Caki2 (cell line): ENCODE data around the gene INPP5A. TPM values are rescaled to one million over a fixed set of nuclear protein-coding genes. Genes with fewer than 3 reads are reported as not detected.

Experiments
- DNase-seq: peaks from one replicate; pipeline ENCODE4 v3.0.0-alpha.2; 2015; ENCODE audit warnings: low read depth
- in situ Hi-C: cut with HindIII; loops from 2 replicates; pipeline ENCODE4 v1.10.0; 2016; ENCODE audit warnings: low sequenced_read_pairs, low pct_unique_long_range_greater_than_20kb, mixed read lengths
- total RNA-seq: library from RNA; depleted of rRNA; stranded (reverse); fragments of >200 nt; shearing (Covaris generic); gene quantifications from 2 replicates; pipeline ENCODE4 v1.2.3, GENCODE V29; 2014; ENCODE audit warnings: low replicate concordance

The INPP5A gene
- total RNA-seq, 1 experiment from 2014 or later = 21.2 TPM

DNA sequence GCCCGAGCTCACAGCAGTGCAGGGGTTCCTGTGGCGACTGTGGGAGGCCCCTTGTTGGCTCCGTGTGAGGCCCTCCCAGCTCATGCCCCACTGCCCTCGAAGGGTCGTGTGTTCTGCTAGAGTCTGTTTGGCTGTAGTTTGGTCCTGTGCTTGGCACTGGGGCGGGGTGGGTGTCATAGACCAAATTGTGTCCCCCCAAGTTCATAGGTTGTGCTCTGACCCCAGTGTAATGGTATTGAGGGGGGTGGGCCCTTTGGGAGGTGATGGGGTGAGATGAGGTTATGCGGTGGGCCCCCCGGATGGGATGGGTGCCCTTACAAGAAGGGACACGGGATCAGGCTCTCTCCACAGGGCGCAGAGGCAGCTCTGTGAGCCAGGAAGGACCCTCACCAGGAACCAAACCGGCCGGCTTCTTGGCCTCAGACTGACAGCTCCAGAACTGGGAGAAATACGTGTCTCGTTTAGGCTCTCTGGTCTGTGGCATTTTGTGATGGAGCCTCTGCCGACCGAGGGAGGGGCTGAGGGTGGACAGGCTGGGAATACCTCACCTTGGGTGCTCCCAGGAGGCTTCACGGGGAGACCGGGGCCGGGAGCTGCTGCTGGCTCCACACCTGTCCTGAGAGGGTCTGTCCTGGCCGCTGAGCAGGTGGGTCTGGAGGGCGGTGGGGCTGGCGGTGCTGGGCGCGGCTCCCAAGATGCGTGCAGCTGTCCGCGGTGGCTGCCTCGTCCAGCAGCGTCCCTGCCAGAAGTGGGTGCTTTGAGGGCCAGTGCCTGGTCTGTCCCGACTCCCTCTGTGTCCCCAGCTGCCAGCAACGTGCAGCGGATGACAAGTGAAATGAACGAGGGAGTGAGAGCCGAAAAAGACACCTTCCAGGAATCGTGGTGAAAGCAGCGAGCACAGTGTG is 89.4 kb downstream of the INPP5A start:
- no peak for DNase-seq
- in situ Hi-C loops = no loop called here

DNA sequence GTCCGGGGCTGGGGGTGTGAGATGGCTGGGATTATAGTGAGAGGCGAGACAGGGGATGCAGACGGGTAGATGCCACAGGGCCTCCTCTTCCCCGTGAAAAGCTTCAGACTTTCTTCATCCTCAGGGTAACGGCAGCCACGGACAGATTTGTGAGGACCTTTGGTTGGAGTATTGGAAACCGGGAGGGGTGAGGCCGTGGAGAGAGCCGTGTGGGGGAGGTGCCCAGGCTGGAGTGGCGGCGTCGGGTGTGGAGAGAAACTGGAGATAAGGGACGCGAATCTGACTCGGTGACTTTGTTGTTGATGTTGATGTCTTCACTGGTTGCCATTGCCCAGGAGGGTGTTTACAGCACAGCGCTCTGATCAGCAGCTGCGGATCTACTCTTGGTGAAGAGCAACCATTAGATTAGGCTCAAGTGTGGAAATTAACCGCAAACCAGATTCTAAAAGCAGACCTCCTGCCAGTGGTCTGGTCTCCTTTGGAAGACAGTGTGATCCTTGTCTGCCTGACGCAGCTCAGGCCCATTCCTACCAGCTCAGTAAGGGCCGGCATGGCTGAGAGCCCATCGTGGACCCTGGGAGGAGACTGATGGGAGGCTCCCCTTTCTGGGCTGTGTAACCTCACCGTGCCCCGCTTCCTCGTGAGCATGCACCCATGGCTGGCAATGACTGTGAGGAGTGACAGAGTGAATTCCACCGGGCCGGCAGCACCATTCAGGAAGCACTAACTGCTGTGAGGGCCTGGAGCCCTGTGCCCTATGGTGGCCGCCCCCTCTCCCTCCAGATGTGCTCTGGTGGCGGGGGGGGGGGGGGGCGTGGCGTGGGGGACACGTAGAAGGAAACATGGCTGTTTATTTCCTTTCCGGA is 90.3 kb downstream of the INPP5A start:
- in situ Hi-C loops = no loop called here
- no peak for DNase-seq

DNA sequence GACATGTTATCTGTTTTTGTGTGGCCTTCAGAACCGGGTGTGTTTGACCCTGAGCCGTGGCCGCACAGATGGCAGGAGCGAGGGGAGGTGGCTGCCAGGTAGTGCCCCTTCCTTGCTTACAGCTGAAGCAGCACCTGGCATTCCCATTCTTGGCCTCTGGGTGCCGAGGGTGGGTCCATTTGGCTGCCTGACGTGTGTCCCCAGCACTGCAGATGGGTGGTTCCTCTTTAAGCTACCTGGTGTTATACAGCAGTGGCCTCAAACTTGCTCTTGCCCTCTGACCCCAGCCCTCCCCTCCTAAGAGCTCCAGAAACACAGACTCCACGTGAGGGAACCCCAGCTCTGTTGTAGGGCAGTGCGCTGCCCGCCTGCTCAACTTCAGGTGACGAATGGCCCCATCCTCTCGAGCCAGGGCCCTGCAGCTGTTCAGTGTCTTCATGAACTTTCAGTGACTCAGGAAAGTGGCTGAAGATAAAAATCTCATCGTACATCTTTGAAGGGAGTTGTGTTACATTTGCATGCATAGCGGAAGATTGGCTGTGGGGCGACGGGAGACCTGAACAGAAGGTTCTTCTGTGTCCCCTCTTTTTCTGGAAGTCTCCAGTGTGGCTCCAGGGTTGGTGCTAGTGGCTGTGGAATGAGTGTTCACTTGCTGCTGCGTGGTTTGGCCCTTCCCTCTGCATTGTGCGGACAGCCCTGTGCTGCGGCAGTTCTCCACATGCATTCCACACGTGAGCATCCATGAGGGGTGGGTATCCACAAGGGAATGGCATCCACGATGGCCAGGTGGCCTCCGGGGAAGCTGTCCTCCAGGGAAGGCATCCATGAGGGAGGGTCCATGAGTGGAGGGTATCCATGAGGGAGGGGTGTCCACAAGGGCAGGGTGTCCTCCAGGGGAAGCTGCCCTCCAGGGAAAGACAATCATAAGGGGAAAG is 91.6 kb downstream of the INPP5A start:
- in situ Hi-C loops = no loop called here
- DNase-seq = no peak

DNA sequence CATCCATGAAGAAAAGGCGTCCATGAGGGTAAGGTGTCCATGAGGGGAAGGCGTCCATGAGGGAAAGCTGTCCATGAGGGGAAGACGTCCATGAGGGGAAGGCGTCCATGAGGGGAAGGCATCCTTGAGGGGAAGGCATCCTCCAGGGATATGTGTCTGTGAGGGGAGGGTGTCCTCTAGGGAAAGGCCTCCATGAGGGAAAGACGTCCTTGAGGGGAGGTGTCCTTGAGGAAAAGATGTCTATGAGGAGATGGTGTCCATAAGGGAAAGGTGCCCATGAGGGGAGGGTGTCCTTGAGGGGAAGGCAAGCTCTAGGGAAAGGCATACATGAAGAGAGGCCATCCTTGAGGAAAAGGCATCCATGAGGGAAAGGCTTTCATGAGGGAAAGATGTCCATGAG is 92.6 kb downstream of the INPP5A start:
- in situ Hi-C loops = no loop called here
- no peak for DNase-seq

DNA sequence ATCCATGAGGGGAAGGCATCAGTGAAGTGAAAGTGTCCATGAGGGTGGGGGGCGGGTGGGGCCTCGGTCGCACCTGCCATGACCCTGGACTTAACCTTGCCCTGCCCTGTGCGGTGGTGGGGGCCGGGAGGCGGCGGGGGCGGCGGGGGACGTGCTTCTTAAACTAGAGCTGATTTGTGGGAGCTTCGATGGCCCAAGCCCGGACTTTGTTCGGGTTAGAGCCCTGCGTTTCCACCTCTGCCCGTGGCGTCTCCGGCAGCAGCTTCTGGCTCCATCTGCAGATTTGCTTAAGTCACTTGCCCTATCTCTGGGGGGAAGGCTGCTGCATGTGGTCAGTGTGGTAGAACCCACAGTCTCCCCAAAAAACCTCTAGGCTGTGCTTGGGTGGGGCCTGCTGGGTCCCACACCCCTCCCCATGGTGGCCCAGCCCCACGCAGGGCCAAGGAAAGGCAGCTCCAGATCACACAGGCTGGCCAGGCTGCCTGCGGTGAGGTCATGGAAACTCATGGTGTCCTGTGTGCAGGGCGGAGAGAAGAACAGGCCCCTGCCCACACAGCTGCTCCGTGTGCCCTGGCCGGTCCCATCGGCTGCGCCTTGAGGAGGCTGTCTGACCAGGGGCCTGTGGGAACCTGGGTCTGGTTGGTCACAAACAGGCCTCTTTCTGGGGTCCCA is 93.2 kb downstream of the INPP5A start:
- in situ Hi-C loops = no loop called here
- DNase-seq = no peak

DNA sequence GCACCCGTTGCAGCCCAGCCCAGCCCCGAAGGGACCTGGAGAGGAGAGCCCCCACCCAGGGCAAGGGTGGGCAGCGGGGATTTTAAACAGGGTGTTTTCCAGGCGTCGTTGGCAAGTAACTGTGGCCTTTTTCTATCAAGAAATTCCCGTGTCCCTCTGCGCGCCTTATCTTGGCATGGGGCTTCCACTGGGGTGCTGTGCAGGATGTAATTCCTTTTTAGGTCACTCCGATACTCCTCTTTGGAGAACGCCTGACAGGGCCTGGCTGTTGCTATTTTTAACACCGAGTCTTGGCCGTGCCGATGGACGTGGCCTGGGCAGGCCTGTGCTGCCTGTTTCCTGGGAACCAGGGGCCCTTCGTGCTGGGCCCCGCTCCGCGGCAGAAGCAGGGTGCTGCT is 93.8 kb downstream of the INPP5A start:
- no peak for DNase-seq

DNA sequence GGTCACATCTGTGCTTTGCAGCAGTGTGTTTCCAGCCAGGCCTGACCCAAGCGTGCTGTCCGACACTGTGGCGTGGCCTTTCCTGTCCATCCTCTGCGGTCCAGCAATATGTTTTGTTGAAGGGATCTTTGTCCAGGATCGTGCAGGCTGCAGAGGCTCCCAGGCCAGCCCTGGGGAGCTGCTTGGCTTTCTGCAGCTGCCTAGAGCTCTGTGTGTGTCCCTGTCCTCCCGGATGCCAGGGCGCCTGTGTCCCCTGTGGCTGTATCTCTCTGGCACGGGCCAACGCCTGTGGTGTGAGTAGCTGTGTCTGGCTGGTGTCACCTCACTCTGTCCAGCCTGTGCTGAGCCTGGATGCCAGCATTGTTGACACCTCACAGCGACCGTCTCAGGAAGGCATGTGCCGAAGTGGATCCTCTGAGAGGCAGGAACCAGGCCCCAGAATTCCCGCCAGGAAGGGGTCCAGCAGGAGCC is 94.5 kb downstream of the INPP5A start:
- in situ Hi-C loops = no loop called here
- no peak for DNase-seq

More for the DNA sequence above, 93.8 kb downstream of the INPP5A start:
- in situ Hi-C loops = no loop called here

DNA sequence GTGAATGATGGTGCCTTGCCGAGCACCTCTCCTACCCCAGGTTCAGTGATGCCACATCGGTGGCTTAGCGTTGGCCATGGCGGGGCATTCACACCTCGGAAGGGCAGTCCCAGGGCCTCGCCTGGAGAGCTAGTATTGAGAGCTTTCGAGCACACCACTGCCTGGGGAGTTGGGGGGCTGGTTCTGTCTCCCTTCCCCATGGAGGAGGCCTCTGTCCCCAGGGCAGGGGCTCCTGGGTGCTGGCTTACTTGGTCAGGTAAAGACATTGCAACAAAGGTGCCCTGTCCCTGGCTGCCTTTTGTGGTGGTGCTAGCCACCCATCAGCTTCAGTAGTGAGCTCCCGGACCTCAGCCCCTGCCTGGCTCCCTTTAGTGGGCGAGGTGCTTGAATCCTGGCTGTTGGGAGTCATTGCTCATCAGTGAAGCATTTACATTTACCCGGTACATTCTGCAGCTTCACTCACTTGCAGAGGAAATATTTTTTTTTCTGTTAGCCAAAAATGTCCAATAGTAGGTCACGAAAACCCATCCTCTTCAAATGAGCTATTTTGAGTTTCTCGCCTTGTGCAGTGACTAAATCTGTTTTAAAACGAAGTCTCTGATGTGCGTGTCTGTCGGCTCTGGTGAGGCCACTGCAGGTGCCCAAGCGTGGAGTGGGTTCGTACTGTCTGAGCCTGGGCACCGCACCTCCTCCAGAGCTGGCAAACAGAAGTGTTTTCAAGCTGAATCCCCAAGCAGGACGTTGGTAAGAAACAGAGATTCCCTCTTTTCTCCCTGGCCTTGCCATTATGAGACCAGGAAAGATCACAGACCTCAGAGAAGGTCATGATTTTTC is 95.5 kb downstream of the INPP5A start:
- in situ Hi-C loops = no loop called here
- no peak for DNase-seq

DNA sequence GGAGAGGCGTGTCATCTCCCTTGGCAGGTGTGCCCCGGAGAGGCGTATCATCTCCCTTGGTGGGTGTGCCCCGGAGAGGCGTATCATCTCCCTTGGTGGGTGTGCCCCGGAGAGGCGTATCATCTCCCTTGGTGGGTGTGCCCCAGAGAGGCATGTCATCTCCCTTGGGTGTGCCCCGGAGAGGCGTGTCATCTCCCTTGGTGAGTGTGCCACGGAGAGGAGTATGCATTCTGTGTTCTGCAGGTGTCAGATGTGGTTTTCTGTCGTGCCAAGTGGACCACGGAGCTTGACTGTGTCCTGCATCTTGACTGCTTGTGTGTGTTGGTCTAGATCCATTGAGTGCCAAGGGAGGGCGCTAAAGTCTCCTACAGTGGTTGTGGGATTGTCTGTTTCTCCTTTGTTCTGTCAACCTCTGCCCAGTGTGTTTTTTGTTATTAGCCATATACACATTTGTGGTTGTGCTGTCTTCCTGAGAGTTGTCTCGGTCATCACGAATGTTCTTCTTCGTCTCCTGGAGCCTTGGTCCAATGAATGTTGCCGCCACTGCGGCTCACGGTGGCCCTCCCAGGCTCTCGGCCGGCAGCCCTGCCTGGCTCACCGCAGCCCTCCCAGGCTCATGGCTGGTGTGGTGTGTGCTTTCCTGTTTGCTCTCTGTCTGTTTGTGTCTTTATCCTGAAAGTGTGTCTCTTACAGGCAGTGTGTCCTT is 96.8 kb downstream of the INPP5A start:
- no peak for DNase-seq
- in situ Hi-C loops = no loop called here

DNA sequence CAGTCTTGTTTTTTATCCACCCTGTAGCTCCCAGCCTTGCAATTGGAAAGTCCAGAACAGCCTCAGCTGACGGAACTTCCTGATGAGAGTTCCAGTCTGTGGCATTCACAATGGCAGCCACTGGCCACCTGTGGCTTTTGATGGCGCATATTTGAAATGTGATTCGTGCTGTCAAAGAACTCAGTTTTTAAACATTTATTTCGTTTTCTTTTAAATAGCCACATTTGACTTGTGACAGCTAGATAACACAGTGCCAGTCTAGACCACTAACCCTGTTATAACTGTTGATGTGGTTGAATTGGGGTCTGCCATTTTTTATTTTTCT is 97.3 kb downstream of the INPP5A start:
- in situ Hi-C loops = no loop called here
- DNase-seq = no peak

DNA sequence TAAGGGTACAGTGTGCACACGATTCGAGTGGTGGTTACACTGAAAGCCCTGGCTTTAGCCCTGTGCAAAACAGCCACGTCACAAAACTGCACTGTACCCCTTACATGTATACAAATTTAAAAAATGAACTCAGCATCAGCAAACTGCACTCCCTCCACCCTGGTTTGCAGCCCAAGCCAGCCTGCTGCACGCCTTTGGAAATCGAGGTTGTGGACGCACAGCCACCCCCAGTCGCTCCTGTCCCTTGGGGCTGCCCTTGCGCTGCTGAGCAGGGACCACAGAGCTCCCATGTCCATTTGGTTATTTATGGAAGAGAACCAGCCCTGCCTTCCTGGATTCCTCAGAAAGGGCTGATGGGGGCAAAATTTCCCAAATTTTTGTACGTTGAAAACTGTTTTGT is 98.8 kb downstream of the INPP5A start:
- DNase-seq = no peak
- in situ Hi-C loops = no loop called here

DNA sequence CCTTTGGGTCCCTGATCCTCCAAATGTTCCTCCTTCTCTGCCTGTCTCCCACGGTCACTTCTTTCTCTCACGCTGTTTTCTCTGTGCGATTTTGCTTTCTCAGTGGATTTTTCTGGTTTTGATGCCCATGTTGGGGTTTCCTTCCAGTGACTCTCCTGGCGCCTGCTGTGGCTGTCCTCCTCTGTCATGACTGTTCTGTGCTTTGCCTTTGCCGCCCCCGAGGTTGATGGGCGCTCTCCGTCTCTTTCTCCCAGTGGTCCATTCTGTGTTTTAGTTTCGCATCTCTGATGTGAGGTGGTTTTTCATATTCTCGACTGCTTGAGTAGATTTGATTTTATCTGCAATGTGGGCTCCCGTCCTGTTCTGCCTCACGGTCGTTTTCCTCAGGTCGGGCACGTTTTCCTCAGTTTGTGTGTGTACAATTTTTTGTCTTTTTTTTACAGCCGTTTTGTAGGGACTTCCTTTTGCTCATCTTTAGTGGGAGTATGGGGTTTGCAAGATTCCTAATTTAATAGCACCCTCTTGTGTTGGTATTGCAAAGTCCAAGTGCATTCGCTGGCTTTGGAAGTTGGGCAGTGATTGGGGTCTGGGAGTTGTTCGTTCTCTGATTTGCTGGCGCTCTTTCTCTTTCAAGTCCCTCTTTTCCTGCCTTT is 100.0 kb downstream of the INPP5A start:
- in situ Hi-C loops = no loop called here

DNA sequence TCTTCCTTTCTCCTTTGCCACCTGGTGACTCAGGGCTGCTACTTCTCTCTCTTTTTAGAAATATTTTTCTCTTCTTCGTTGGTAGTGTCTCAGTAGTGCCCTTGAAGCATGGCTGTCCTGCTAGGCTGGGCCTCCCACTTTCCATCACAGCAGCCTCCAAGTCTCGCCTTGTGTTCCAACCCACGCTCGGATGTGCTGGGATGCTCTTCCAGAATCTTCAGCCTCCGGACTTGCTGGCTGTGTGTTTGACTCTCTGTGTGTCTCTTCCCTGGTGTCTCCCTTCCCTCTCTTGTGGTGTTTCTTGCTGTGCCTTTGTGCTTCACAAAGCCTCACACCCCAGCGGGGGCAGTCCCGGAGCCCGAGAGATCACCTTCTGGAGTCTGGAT is 100.5 kb downstream of the INPP5A start:
- in situ Hi-C loops = no loop called here
- no peak for DNase-seq

More for the DNA sequence above, 100.0 kb downstream of the INPP5A start:
- DNase-seq = peak; percentile 51

DNA sequence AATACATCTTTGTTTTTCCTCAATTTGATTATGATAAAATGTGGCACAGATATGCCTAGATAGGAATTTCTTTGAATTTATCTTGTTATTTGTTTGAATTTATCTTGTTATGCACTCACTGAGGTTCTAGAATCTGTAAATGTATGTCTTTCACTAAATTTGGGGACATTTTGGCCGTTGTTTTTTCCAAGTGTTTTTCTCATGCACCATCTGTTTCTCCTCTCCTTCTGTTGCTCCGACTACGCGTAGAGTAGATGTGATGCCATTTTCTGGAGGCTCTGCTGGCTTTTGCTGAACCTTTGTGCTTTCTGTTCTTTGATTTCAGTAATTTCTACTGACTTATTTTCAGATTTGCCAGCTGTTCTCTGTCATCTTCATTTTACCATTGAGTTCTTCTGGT is 101.9 kb downstream of the INPP5A start:
- in situ Hi-C loops = no loop called here
- DNase-seq = no peak

DNA sequence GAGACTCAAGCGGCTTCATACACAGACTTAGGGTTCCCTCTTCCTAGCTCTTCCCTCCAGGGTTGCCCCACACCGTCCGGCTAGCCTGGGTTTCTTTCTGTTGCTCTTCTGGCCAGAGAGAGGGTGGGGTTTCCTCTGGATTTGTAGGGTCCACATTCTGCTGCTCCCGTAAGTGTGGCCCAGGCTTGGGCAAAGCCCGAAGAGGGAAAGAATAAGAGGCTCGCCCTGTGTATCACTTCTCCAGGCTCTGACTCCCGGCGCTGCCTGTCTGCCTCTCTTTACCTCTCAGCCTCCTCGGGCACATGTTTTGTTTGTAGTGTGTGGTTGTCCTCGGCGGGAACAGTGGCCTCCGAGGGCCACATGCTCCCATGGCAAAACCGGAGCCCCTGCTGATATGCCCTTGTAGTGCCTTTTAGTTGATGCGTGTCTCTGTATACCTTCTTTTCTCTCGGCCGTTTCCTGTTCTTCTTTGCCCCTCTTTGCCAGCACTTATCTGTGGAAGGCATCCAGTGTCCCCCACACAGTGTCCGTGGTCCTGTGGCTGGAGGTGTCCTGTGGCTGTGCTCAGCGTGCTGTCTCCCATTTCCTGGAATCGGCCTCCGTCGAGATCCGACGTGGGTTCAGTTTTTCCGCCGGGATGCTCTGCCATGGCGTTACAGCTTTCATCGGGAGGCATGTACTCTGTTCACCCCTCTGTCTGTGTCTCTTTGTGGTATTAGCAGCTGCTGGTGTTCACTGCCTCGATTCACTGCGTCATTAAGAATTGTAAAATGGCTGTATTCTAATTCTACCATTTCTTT is 102.9 kb downstream of the INPP5A start:
- no peak for DNase-seq
- in situ Hi-C loops = no loop called here
